Calu3 (cell line): ENCODE data around the gene ZSCAN1. TPM values are rescaled to one million over a fixed set of nuclear protein-coding genes. Genes with fewer than 3 reads are reported as not detected.

ENCODE experiments used
- BruUV-seq: library from RNA; stranded (reverse); fragments of 400-500 nt; replicated peaks from 2 replicates; lab custom pipeline; 2021; lab: Mats Ljungman, UMichigan
- CTCF ChIA-PET: fragments of 300-600 bp; sonication (Branson Sonifier 250); formaldehyde crosslinking; loops from one replicate; lab custom pipeline; 2022; ENCODE audit warnings: antibody characterized with exemption; lab: Charles Lee
- DNase-seq: peaks from one replicate; pipeline ENCODE4 v3.0.0; 2022
- H3K27ac Mint-ChIP-seq: one replicate; pipeline ENCODE4 v1.8.0; 2022; ENCODE audit warnings: mixed read lengths; ENCODE audit not compliant: unreplicated experiment
- H3K27me3 Mint-ChIP-seq: one replicate; pipeline ENCODE4 v1.8.0; 2022; ENCODE audit warnings: mixed read lengths; ENCODE audit not compliant: unreplicated experiment
- H3K36me3 Mint-ChIP-seq: one replicate; pipeline ENCODE4 v1.8.0; 2022; ENCODE audit warnings: mild to moderate bottlenecking, moderate library complexity, mixed read lengths; ENCODE audit not compliant: insufficient read depth, unreplicated experiment
- H3K4me1 Mint-ChIP-seq: one replicate; pipeline ENCODE4 v1.8.0; 2022; ENCODE audit warnings: mild to moderate bottlenecking, low read depth, mixed read lengths; ENCODE audit not compliant: unreplicated experiment
- H3K4me3 Mint-ChIP-seq: one replicate; pipeline ENCODE4 v1.8.0; 2022; ENCODE audit warnings: mild to moderate bottlenecking, low read depth, moderate library complexity, mixed read lengths; ENCODE audit not compliant: unreplicated experiment
- H3K9me3 Mint-ChIP-seq: one replicate; pipeline ENCODE4 v1.8.0; 2022; ENCODE audit warnings: low read depth, mixed read lengths; ENCODE audit not compliant: unreplicated experiment
- CTCF ChIP-seq: fragments of 200-600 bp; IDR thresholded peaks from one replicate; pipeline ENCODE4 v1.8.0; 2022; ENCODE audit warnings: antibody characterized with exemption; ENCODE audit not compliant: unreplicated experiment
- intact Hi-C: fragments of 100-400 bp; cut with micrococcal nuclease; formaldehyde crosslinking; loops from one replicate; pipeline ENCODE4 v1.10.0; 2022; ENCODE audit not compliant: unreplicated experiment
- total RNA-seq: library from RNA; stranded (reverse); gene quantifications from 2 replicates; pipeline ENCODE4 v1.2.3, GENCODE V29; 2022

ZSCAN1 gene
- total RNA-seq, 1 experiment from 2014 or later = not detected

- BruUV-seq = no TSS peak
- H3K36me3 Mint-ChIP-seq = peaks cover 4% of the 10 kb centered on the region
- H3K4me3 Mint-ChIP-seq = no peak overlapping the region
- no peaks in the 10 kb centered on the region for H3K4me1 Mint-ChIP-seq
- TF ChIP-seq CTCF = no peak
- intact Hi-C loops = no loop called here
- DNase-seq = no peak
- peaks cover 12% of the 10 kb centered on the region for H3K9me3 Mint-ChIP-seq
- no peaks in the 10 kb centered on the region for H3K27me3 Mint-ChIP-seq
- H3K27ac Mint-ChIP-seq = no peak overlapping the region
- CTCF ChIA-PET = interaction anchor here (0.6 to 0.7 kb wide), 3 partner anchors 318 to 913 kb away, joined by 3 to 5 read pairs (median 3); no protein-coding TSS in a partner anchor
Measured at GRCh38 chr19:58053480-58054156, 19.8 kb downstream of the ZSCAN1 start.

- H3K27me3 Mint-ChIP-seq = no peaks in the 10 kb centered on the region
- no peak overlapping the region for H3K27ac Mint-ChIP-seq
- H3K9me3 Mint-ChIP-seq = peaks cover 10% of the 10 kb centered on the region
- no peak for DNase-seq
- CTCF ChIA-PET = no interaction called here
- H3K4me1 Mint-ChIP-seq = no peaks in the 10 kb centered on the region
- no TSS peak for BruUV-seq
- TF ChIP-seq CTCF = no peak
- no peak overlapping the region for H3K4me3 Mint-ChIP-seq
- H3K36me3 Mint-ChIP-seq = peaks cover 7% of the 10 kb centered on the region
- intact Hi-C loops = no loop called here
Measured at GRCh38 chr19:58054901-58055874, 21.4 kb downstream of the ZSCAN1 start.

- Mint-ChIP-seq H3K9me3 (peaks cover 10% of the 10 kb centered on the region), H3K27me3 (no peaks in the 10 kb centered on the region), H3K4me3 (no peak overlapping the region), H3K36me3 (peaks cover 9% of the 10 kb centered on the region), H3K4me1 (no peaks in the 10 kb centered on the region), H3K27ac (no peak overlapping the region)
- CTCF ChIA-PET = no interaction called here
- DNase-seq = no peak
- intact Hi-C loops = no loop called here
- no peak for TF ChIP-seq CTCF
- no TSS peak for BruUV-seq
Measured at GRCh38 chr19:58056261-58056660, 22.4 kb downstream of the ZSCAN1 start.

- Mint-ChIP-seq H3K36me3 (peaks cover 9% of the 10 kb centered on the region), H3K27me3 (no peaks in the 10 kb centered on the region), H3K27ac (no peak overlapping the region), H3K9me3 (peaks cover 5% of the 10 kb centered on the region), H3K4me1 (no peaks in the 10 kb centered on the region), H3K4me3 (no peak overlapping the region)
- no TSS peak for BruUV-seq
- intact Hi-C loops = no loop called here
- no peak for DNase-seq
- CTCF ChIA-PET = no interaction called here
- no peak for TF ChIP-seq CTCF
Measured at GRCh38 chr19:58056861-58057260, 23.0 kb downstream of the ZSCAN1 start.
